GM18519 (cell line): Measurements from ENCODE around the gene TMEM215.
"Not testable (repeated sequence)": the region's sequence is repeated elsewhere in the genome, so short reads cannot be mapped to it uniquely, and the experiment has no call there.

Experiments used
- ATAC-seq: cut with Tn5 transposase; IDR thresholded peaks from one replicate; pipeline ENCODE4 v1.9.1; 2021; ENCODE audit warnings: mild to moderate bottlenecking, moderate library complexity; ENCODE audit not compliant: unreplicated experiment, low FRiP score

The TMEM215 gene

GRCh38 chr9:32783168-32783891 lies at the start of gene TMEM215:
TSS of gene TMEM215 (plus strand) at chr9:32783540. CDS start at chr9:32784184, 644 bp downstream.
- ATAC-seq, result no peak

GRCh38 chr9:32735476-32735875 lies 47.9 kb upstream of the TMEM215 start:
- no peak for ATAC-seq

- no peak for ATAC-seq
Observed at GRCh38 chr9:32737378-32737777, 46.0 kb upstream of the TMEM215 start.

- ATAC-seq, result no peak
Observed at GRCh38 chr9:32738501-32739172, 44.7 kb upstream of the TMEM215 start.

GRCh38 chr9:32741706-32742105 lies 41.6 kb upstream of the TMEM215 start:
- ATAC-seq, result no peak

GRCh38 chr9:32742296-32742695 lies 41.0 kb upstream of the TMEM215 start:
- no peak for ATAC-seq

- ATAC-seq, result no peak
Observed at GRCh38 chr9:32748013-32748412, 35.3 kb upstream of the TMEM215 start.

GRCh38 chr9:32755730-32756129 lies 27.6 kb upstream of the TMEM215 start:
- no peak for ATAC-seq

- no peak for ATAC-seq
Observed at GRCh38 chr9:32764139-32764538, 19.2 kb upstream of the TMEM215 start.

GRCh38 chr9:32775283-32775682 lies 8.1 kb upstream of the TMEM215 start:
- ATAC-seq, result no peak

- ATAC-seq, result no peak
Observed at GRCh38 chr9:32776201-32776600, 7.1 kb upstream of the TMEM215 start.

GRCh38 chr9:32782476-32783167 lies 718 bp upstream of the TMEM215 start:
- no peak for ATAC-seq

- ATAC-seq, result no peak
Observed at GRCh38 chr9:32787816-32788215, 4.5 kb downstream of the TMEM215 start.

- not testable (repeated sequence) for ATAC-seq
Observed at GRCh38 chr9:32796015-32796414, 12.7 kb downstream of the TMEM215 start.

GRCh38 chr9:32801530-32801929 lies 18.2 kb downstream of the TMEM215 start:
- ATAC-seq, result no peak

GRCh38 chr9:32807217-32807616 lies 23.9 kb downstream of the TMEM215 start:
- no peak for ATAC-seq

- ATAC-seq, result no peak
Observed at GRCh38 chr9:32811246-32811645, 27.9 kb downstream of the TMEM215 start.

- ATAC-seq, result no peak
Observed at GRCh38 chr9:32820322-32820721, 37.0 kb downstream of the TMEM215 start.

GRCh38 chr9:32823101-32823500 lies 39.8 kb downstream of the TMEM215 start:
- ATAC-seq, result no peak

- no peak for ATAC-seq
Observed at GRCh38 chr9:32823551-32823950, 40.2 kb downstream of the TMEM215 start.

GRCh38 chr9:32825203-32825602 lies 41.9 kb downstream of the TMEM215 start:
- no peak for ATAC-seq
